ENCODE data around the gene DHRS11. TPM values are rescaled to one million over a fixed set of nuclear protein-coding genes. Genes with fewer than 3 reads are reported as not detected.

Gene DHRS11
- total RNA-seq, 4 donors from 2014 or later = 4.9 to 15.8 (median 7.4) TPM

DNA sequence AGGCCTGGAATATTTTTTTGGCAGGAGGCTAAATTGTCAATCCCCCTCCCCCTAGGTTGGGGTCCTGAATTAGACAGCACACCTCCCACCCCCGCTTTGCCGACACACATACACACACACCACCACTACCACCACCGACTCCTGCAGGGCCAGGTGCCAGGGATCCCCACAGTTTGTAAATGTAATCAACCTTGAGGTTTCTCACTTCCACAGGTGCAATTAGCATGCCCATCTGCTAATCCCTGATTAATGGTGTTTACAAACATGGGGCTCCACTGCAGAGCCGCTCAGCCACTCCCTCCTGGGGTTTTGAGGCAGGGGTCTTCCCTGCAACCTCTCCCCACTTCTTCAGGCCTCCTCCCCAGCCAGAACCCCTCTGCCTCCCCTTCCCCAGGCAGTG lies 21.5 kb downstream of the DHRS11 start:
- Histone ChIP-seq H3K36me3 (peaks cover 0 to 3% of the 10 kb centered on the region in 2 donors), H3K4me3 (no peak overlapping the region), H3K27me3 (no peaks in the 10 kb centered on the region), H3K4me1 (peaks cover 19 to 24% of the 10 kb centered on the region in 2 donors), H3K9me3 (no peaks in the 10 kb centered on the region), H3K27ac (no peak overlapping the region)
- ATAC-seq (no peak), DNase-seq (no peak)
- TF ChIP-seq, protein P1, sequence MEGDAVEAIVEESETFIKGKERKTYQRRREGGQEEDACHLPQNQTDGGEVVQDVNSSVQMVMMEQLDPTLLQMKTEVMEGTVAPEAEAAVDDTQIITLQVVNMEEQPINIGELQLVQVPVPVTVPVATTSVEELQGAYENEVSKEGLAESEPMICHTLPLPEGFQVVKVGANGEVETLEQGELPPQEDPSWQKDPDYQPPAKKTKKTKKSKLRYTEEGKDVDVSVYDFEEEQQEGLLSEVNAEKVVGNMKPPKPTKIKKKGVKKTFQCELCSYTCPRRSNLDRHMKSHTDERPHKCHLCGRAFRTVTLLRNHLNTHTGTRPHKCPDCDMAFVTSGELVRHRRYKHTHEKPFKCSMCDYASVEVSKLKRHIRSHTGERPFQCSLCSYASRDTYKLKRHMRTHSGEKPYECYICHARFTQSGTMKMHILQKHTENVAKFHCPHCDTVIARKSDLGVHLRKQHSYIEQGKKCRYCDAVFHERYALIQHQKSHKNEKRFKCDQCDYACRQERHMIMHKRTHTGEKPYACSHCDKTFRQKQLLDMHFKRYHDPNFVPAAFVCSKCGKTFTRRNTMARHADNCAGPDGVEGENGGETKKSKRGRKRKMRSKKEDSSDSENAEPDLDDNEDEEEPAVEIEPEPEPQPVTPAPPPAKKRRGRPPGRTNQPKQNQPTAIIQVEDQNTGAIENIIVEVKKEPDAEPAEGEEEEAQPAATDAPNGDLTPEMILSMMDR (IDR thresholded peaks at IDR 0.05 in 4 of 5, conservative IDR thresholded peaks at IDR 0.05 in 1 of 5) = no peak
- TF ChIP-seq POLR2A (IDR thresholded peaks at IDR 0.05) = no peak
- intact Hi-C loops (cut with DNase I; ENCODE audit: low total_unique reads) (no loop called here), in situ Hi-C loops (cut with MboI; ENCODE audit: low sequenced_read_pairs in 4 of 4) (loop anchor here in 2 of 4 donors (10.0 to 25.0 kb wide), 2 partner anchors 349 to 432 kb away; no protein-coding TSS in a partner anchor)

DNA sequence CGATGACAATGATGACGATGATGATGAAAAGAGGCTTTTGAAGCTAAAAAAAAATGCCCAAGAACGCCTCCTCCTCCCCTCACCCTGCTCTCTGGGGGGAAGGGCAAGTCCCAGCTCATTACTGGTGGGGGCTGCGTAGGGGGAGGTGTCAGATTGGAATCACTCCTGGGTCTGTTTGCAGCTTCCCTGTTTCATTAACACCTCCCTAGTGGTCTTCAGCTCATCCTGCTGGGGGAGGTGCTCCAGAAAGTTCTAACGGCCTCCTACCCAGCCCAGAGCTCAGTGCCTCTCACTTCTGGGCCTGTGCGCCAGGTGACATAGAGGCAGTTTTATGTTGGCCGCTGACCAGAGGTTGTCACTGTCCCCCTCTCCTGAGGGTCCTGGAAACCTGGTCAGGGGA lies 22.4 kb downstream of the DHRS11 start:
- in situ Hi-C loops (cut with MboI; ENCODE audit: low sequenced_read_pairs in 4 of 4) = loop anchor here in 2 of 4 donors (10.0 to 25.0 kb wide), 2 partner anchors 348 to 431 kb away; no protein-coding TSS in a partner anchor
- H3K27me3 ChIP-seq = no peaks in the 10 kb centered on the region

DNA sequence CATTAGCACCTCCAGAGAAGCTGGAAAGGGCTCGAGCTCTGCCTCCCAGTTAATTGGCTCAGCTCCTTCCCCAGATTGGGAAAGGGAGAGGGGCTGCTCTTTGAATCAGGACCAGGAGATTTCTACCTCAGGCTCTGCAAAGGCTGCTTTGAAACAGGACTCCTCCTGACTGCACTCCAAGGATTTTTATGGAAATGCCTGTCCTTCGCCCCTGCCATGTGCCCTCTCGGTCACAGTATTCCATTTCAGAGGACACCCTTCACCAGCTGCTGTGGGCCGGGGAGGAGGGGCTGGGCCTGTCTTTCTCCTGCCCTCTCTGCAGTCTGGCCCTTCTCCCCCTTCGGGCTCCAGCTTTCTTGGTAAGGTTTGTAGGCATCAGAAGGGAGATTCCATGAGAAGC lies 23.3 kb downstream of the DHRS11 start:
- H3K27me3 ChIP-seq = no peaks in the 10 kb centered on the region
- H3K36me3 ChIP-seq = no peaks in the 10 kb centered on the region
- no peaks in the 10 kb centered on the region for H3K9me3 ChIP-seq
- DNase-seq (peak in 1 of 2 donors; percentile 64), ATAC-seq (peak; percentile 65 to 91)
- in situ Hi-C loops (cut with MboI; ENCODE audit: low sequenced_read_pairs in 4 of 4) (loop anchor here in 2 of 4 donors (10.0 to 25.0 kb wide), 2 partner anchors 347 to 430 kb away; no protein-coding TSS in a partner anchor), intact Hi-C loops (cut with DNase I; ENCODE audit: low total_unique reads) (no loop called here)
- H3K4me3 ChIP-seq = no peak overlapping the region
- TF ChIP-seq, protein P1 (IDR thresholded peaks at IDR 0.05 in 4 of 5, conservative IDR thresholded peaks at IDR 0.05 in 1 of 5) = no peak
- TF ChIP-seq POLR2A (IDR thresholded peaks at IDR 0.05) = no peak
- peak overlapping the region in 3 of 4 donors; percentile 5 to 62 (median 48) for H3K27ac ChIP-seq
- H3K4me1 ChIP-seq = peaks cover 15 to 19% of the 10 kb centered on the region in 2 donors

More for the DNA sequence above, 22.4 kb downstream of the DHRS11 start:
- ATAC-seq = no peak
- Histone ChIP-seq H3K36me3 (no peaks in the 10 kb centered on the region), H3K9me3 (no peaks in the 10 kb centered on the region), H3K27ac (no peak overlapping the region), H3K4me3 (no peak overlapping the region), H3K4me1 (peaks cover 17 to 19% of the 10 kb centered on the region in 2 donors)
- intact Hi-C loops (cut with DNase I; ENCODE audit: low total_unique reads) = no loop called here
- DNase-seq = no peak
- TF ChIP-seq POLR2A (IDR thresholded peaks at IDR 0.05) = no peak
- TF ChIP-seq, protein P1 (IDR thresholded peaks at IDR 0.05 in 4 of 5, conservative IDR thresholded peaks at IDR 0.05 in 1 of 5) = no peak

DNA sequence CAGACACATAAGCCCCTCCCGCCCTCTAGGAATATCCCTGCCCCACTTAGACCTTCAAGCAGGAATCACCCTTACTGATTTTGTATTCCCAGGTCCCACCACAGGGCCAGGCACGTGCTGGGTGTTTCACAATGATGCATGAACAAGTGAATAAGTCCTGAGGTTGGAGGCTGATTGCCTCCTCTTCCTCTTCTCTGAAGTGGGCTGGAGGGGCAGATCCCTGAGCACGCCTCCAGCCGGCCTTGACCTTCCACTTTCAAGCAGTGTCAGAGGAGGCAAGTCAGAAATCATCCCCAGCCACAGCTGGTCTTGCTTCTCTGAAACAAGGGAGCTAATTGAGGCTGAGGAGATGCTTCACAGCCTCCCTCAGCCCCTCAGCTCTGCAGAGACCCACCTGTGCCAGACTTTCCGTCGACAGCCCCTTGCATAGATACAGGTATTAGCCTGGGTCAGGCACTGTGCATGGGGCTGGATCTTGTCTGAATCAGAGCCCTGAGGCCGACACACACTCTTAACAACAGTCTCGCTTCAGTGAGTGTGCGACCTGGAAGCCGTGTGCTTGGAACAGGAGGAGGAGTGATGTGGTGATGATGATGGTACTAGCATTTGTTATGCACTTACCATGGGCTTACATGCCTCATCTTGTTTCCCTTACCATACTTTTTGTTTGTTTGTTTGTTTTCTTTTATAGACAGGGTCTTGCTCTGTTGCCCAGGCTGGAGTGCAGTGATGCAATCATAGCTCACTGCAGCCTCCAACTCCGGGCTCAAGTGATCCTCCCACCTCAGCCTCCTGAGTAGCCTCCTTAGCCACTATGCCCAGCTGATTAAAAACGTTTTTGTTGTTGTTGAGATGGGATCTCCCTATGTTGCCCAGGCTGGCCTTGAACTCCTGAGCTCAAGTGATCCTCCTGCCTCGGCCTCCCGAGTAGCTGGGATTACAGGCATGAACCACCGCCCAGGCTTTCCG lies 24.7 kb downstream of the DHRS11 start:
- no peak for TF ChIP-seq POLR2A (IDR thresholded peaks at IDR 0.05)
- TF ChIP-seq, protein P1 (IDR thresholded peaks at IDR 0.05 in 4 of 5, conservative IDR thresholded peaks at IDR 0.05 in 1 of 5) = no peak
- intact Hi-C loops (cut with DNase I; ENCODE audit: low total_unique reads) (no loop called here), in situ Hi-C loops (cut with MboI; ENCODE audit: low sequenced_read_pairs in 4 of 4) (loop anchor here in 2 of 4 donors (10.0 to 25.0 kb wide), 2 partner anchors 346 to 428 kb away; no protein-coding TSS in a partner anchor)
- H3K4me3 ChIP-seq = no peak overlapping the region
- H3K4me1 ChIP-seq = peaks cover 15 to 19% of the 10 kb centered on the region in 2 donors
- ATAC-seq (no peak), DNase-seq (no peak)
- no peaks in the 10 kb centered on the region for H3K36me3 ChIP-seq
- no peaks in the 10 kb centered on the region for H3K9me3 ChIP-seq
- H3K27ac ChIP-seq = no peak overlapping the region
- H3K27me3 ChIP-seq = no peaks in the 10 kb centered on the region
